ENCODE data around the gene RGS3.

Gene RGS3

GRCh38 chr9:113620377-113621161 is 157.0 kb downstream of the RGS3 start (continued):
- TF ChIP-seq KLF17 (tag by site-specific recombination; IDR thresholded peaks at IDR 0.05) = no peak
- TF ChIP-seq, protein P1, sequence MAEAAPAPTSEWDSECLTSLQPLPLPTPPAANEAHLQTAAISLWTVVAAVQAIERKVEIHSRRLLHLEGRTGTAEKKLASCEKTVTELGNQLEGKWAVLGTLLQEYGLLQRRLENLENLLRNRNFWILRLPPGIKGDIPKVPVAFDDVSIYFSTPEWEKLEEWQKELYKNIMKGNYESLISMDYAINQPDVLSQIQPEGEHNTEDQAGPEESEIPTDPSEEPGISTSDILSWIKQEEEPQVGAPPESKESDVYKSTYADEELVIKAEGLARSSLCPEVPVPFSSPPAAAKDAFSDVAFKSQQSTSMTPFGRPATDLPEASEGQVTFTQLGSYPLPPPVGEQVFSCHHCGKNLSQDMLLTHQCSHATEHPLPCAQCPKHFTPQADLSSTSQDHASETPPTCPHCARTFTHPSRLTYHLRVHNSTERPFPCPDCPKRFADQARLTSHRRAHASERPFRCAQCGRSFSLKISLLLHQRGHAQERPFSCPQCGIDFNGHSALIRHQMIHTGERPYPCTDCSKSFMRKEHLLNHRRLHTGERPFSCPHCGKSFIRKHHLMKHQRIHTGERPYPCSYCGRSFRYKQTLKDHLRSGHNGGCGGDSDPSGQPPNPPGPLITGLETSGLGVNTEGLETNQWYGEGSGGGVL (tag by site-specific recombination; IDR thresholded peaks at IDR 0.05) = peak; percentile 42; the same call in 1 of the 2 replicates
- no peak for TF ChIP-seq ZNF623 (tag by site-specific recombination; IDR thresholded peaks at IDR 0.05)
- no peak for TF ChIP-seq ZNF785 (tag by site-specific recombination; IDR thresholded peaks at IDR 0.05)
- no peak for TF ChIP-seq ZNF514 (tag by site-specific recombination; IDR thresholded peaks at IDR 0.05)
- TF ChIP-seq MYNN (tag by site-specific recombination; IDR thresholded peaks at IDR 0.05; ENCODE audit: borderline replicate concordance) = peak; percentile 53; the same call in 1 of the 2 replicates
- no peak for TF ChIP-seq ZNF704 (tag by site-specific recombination; IDR thresholded peaks at IDR 0.05)
- TF ChIP-seq ZFP3 (tag by site-specific recombination; IDR thresholded peaks at IDR 0.05; ENCODE audit: low read depth) = no peak
- TF ChIP-seq, protein P2, sequence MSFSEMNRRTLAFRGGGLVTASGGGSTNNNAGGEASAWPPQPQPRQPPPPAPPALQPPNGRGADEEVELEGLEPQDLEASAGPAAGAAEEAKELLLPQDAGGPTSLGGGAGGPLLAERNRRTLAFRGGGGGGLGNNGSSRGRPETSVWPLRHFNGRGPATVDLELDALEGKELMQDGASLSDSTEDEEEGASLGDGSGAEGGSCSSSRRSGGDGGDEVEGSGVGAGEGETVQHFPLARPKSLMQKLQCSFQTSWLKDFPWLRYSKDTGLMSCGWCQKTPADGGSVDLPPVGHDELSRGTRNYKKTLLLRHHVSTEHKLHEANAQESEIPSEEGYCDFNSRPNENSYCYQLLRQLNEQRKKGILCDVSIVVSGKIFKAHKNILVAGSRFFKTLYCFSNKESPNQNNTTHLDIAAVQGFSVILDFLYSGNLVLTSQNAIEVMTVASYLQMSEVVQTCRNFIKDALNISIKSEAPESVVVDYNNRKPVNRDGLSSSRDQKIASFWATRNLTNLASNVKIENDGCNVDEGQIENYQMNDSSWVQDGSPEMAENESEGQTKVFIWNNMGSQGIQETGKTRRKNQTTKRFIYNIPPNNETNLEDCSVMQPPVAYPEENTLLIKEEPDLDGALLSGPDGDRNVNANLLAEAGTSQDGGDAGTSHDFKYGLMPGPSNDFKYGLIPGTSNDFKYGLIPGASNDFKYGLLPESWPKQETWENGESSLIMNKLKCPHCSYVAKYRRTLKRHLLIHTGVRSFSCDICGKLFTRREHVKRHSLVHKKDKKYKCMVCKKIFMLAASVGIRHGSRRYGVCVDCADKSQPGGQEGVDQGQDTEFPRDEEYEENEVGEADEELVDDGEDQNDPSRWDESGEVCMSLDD (tag by site-specific recombination; IDR thresholded peaks at IDR 0.05) = no peak
- no peak for TF ChIP-seq ZNF645 (tag by site-specific recombination; IDR thresholded peaks at IDR 0.05)
- TF ChIP-seq ZBTB48 (tag by site-specific recombination; IDR thresholded peaks at IDR 0.05) = no peak
- no peak for TF ChIP-seq SALL2 (tag by site-specific recombination; IDR thresholded peaks at IDR 0.05; ENCODE audit: borderline replicate concordance)
- no peak for TF ChIP-seq TCF7L2 (IDR thresholded peaks at IDR 0.05; ENCODE audit: borderline replicate concordance, low read depth, low read length)
- no peak for TF ChIP-seq MZF1 (tag by site-specific recombination; IDR thresholded peaks at IDR 0.05; ENCODE audit: borderline replicate concordance)
- TF ChIP-seq GFI1B (tag by site-specific recombination; IDR thresholded peaks at IDR 0.05) = no peak
- no peak for TF ChIP-seq ZNF596 (tag by site-specific recombination; IDR thresholded peaks at IDR 0.05)
- no peak for TF ChIP-seq ZNF214 (tag by site-specific recombination; IDR thresholded peaks at IDR 0.05; ENCODE audit: borderline replicate concordance)
- TF ChIP-seq ZNF664 (tag by site-specific recombination; IDR thresholded peaks at IDR 0.05) = no peak
- no peak for TF ChIP-seq ZBTB7A (tag by site-specific recombination; IDR thresholded peaks at IDR 0.05; ENCODE audit: low read depth)
- no peak for TF ChIP-seq OSR2 (tag by site-specific recombination; IDR thresholded peaks at IDR 0.05)
- TF ChIP-seq ZNF324 (tag by site-specific recombination; IDR thresholded peaks at IDR 0.05) = 0 out of 2 replicates have a peak, but pooled peaks have one; percentile 40
- peak; percentile 50; the same call in 1 of the 2 replicates for TF ChIP-seq ZNF366 (tag by site-specific recombination; conservative IDR thresholded peaks at IDR 0.05)
- TF ChIP-seq ZFP69B (tag by site-specific recombination; IDR thresholded peaks at IDR 0.05) = no peak
- no peak for TF ChIP-seq ZNF426 (tag by site-specific recombination; IDR thresholded peaks at IDR 0.05)
- TF ChIP-seq, protein P3, sequence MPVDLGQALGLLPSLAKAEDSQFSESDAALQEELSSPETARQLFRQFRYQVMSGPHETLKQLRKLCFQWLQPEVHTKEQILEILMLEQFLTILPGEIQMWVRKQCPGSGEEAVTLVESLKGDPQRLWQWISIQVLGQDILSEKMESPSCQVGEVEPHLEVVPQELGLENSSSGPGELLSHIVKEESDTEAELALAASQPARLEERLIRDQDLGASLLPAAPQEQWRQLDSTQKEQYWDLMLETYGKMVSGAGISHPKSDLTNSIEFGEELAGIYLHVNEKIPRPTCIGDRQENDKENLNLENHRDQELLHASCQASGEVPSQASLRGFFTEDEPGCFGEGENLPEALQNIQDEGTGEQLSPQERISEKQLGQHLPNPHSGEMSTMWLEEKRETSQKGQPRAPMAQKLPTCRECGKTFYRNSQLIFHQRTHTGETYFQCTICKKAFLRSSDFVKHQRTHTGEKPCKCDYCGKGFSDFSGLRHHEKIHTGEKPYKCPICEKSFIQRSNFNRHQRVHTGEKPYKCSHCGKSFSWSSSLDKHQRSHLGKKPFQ (tag by site-specific recombination; IDR thresholded peaks at IDR 0.05) = no peak
- TF ChIP-seq, protein P4, sequence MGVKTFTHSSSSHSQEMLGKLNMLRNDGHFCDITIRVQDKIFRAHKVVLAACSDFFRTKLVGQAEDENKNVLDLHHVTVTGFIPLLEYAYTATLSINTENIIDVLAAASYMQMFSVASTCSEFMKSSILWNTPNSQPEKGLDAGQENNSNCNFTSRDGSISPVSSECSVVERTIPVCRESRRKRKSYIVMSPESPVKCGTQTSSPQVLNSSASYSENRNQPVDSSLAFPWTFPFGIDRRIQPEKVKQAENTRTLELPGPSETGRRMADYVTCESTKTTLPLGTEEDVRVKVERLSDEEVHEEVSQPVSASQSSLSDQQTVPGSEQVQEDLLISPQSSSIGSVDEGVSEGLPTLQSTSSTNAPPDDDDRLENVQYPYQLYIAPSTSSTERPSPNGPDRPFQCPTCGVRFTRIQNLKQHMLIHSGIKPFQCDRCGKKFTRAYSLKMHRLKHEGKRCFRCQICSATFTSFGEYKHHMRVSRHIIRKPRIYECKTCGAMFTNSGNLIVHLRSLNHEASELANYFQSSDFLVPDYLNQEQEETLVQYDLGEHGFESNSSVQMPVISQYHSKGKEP (tag by site-specific recombination; IDR thresholded peaks at IDR 0.05) = 0 out of 2 replicates have a peak, but pooled peaks have one; percentile 16
- TF ChIP-seq ZNF747 (tag by site-specific recombination; IDR thresholded peaks at IDR 0.05) = no peak
- no peak for TF ChIP-seq ZNF23 (tag by site-specific recombination; IDR thresholded peaks at IDR 0.05; ENCODE audit: borderline replicate concordance)
- no peak for TF ChIP-seq WT1 (tag by site-specific recombination; IDR thresholded peaks at IDR 0.05)

All from HEK293 (cell line).